RWPE1 (cell line): ENCODE results near the gene TEDC1.
"Not testable (repeated sequence)": the region's sequence is repeated elsewhere in the genome, so short reads cannot be mapped to it uniquely, and the experiment has no call there.

Experiments
- CTCF ChIA-PET: fragments of 350-600 bp; sonication (Branson Sonifier 250); formaldehyde crosslinking; extraction: SDS; loops from one replicate; lab custom pipeline; 2021; lab: Yijun Ruan, JAX
- POLR2A ChIA-PET: fragments of 400-600 bp; formaldehyde crosslinking; extraction: SDS; loops from one replicate; lab custom pipeline; 2020; ENCODE audit warnings: antibody characterized with exemption; ENCODE audit not compliant: low non-redundant PET; lab: Yijun Ruan, JAX
- DNase-seq: peaks from one replicate; pipeline ENCODE4 v3.0.0; 2012; ENCODE audit warnings: low spot score
- H3K27ac ChIP-seq: fragments of 450-650 bp; 2 replicates; pipeline ENCODE4 v1.5.1; 2017
- TF ChIP-seq, protein P1 (sequence below): fragments of 450-650 bp; conservative IDR thresholded peaks from 2 replicates; pipeline ENCODE4 v1.5.1; 2017; ENCODE audit warnings: low read depth, mild to moderate bottlenecking

Gene TEDC1

DNA sequence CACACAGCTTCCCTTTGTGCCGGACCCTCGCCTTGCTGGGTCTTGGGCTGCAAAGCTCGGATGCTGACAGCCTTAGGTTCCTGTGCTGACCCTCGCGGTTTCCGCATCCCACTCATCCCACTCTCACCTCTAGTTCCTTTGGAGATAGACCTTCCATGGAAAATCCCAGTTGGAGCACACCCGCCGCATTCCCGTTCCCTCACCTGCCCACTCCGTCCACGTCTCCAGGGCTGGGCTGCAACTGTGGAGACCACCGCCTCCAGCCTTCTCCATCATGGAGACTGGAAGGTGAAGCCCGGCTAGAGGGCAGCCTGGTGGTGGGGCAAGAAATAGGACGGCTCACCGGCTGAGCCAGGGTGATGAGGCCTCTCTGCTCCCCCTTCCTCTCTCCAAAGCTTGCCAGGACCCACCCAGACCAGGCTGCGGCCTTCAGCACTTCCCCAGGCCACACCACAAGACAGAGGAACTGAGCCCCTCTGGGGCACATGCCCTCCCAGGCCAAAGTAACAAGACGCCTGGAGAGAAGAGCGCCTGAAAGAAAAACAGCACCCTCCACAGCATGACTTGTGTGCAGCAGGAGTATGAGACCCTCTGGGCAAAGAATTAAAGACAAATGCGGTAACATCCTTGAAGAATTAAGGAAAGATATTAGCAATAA is 50.3 kb downstream of the TEDC1 start:
- TF ChIP-seq, protein P1, sequence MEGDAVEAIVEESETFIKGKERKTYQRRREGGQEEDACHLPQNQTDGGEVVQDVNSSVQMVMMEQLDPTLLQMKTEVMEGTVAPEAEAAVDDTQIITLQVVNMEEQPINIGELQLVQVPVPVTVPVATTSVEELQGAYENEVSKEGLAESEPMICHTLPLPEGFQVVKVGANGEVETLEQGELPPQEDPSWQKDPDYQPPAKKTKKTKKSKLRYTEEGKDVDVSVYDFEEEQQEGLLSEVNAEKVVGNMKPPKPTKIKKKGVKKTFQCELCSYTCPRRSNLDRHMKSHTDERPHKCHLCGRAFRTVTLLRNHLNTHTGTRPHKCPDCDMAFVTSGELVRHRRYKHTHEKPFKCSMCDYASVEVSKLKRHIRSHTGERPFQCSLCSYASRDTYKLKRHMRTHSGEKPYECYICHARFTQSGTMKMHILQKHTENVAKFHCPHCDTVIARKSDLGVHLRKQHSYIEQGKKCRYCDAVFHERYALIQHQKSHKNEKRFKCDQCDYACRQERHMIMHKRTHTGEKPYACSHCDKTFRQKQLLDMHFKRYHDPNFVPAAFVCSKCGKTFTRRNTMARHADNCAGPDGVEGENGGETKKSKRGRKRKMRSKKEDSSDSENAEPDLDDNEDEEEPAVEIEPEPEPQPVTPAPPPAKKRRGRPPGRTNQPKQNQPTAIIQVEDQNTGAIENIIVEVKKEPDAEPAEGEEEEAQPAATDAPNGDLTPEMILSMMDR, result no peak
- no peak for DNase-seq
- no peak overlapping the region for H3K27ac ChIP-seq
- ChIA-PET CTCF (interaction anchor here (0.7 kb wide), 1 partner anchor 7 kb away, joined by 6 read pairs; no protein-coding TSS in a partner anchor), POLR2A (no interaction called here)

DNA sequence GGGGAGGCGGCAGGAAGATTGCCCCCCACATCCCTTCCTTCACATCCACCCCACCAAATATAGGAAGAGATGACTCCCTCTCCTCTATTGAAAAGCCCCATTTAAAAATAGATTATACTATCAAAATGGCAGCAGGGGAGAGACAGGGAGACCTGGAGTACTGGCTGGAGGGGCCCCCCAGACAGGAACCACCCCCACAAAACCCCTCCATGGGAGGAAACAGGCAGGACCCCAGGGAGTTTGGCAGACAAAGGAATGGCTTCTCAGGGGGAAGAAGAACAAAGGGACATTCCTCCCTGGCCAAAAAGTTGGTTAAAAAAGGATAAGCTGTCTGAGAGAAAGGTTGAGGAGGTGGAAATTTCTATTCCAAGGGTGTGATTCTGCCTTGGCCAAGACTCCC is 54.6 kb downstream of the TEDC1 start:
- H3K27ac ChIP-seq, POLR2A ChIA-PET, CTCF ChIA-PET, DNase-seq: not testable (repeated sequence)

DNA sequence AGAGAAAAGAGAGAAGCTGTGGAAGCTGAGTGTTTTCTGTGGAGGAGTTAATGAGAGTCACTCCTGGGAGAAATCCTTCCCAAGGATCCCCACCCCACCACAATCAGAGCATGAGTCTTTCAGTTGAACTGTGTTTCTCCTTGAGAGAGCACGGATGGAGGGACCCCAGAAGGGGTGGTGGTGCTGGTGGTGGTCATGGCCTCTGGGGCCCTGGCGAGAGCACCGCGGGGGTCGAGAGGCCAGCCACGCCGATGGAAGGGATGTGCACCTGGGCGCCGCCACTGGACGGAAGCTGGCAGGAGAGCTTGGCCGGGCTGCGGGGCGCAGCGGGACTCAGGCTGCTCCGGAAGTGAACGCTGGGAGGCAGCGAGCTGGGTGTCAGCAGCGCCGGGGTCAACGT is 55.4 kb downstream of the TEDC1 start:
- DNase-seq, H3K27ac ChIP-seq, POLR2A ChIA-PET, CTCF ChIA-PET: not testable (repeated sequence)

DNA sequence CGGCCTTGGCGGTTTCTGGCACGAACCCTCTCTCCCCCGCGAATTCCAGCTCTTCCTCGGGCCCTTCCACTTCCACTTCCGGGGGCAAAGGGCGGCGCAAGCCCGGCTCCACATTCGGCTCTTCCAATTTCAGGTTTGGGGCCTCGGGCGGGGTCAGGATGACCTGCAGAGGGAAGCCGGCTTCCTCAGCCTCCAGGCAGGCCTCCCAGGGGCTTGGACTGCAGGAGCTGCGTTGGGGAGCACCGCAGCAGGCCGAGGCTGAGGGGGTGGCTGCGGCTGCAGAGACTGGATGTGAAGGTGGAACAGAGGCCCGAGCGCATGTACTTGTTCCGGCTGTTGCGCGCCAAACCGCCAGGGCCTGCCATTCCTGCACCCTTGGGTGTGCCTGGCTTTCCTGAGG is 56.0 kb downstream of the TEDC1 start:
- CTCF ChIA-PET, POLR2A ChIA-PET, H3K27ac ChIP-seq, DNase-seq: not testable (repeated sequence)

DNA sequence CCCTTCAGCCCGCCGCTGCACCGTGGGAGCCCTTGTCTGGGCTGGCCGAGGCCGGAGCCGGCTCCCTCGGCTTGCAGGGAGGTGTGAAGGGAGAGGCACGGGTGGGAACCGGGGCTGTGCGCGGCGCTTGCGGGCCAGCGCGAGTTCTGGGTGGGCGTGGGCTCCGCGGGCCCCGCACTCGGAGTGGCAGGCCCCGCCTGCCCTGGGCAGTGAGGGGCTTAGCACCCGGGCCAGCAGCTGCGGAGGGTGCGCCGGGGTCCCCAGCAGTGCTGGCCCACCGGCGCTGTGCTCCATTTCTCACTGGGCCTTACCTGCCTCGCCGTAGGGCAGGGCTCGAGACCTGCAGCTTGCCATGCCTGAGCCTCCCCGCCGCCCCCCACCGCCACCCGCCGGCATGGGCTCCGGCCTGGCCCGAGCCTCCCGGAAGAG is 56.7 kb downstream of the TEDC1 start:
- H3K27ac ChIP-seq, result no peak overlapping the region
- ChIA-PET POLR2A (no interaction called here), CTCF (interaction anchor here (0.7 to 1.0 kb wide), 2 partner anchors 10 to 15 kb away, joined by 3 read pairs; no protein-coding TSS in a partner anchor)
- DNase-seq, result no peak
- TF ChIP-seq, protein P1, result no peak
